ENCODE measurements around the gene FHAD1.
A peak's percentile ranks its signal among the peaks of the same experiment; 100 is the strongest.
"Not testable (repeated sequence)": the region's sequence is repeated elsewhere in the genome, so short reads cannot be mapped to it uniquely, and the experiment has no call there.

Gene FHAD1

GRCh38 chr1:15380601-15381508 is 133.8 kb downstream of the FHAD1 start:
- DNase-seq: no peak

DNA sequence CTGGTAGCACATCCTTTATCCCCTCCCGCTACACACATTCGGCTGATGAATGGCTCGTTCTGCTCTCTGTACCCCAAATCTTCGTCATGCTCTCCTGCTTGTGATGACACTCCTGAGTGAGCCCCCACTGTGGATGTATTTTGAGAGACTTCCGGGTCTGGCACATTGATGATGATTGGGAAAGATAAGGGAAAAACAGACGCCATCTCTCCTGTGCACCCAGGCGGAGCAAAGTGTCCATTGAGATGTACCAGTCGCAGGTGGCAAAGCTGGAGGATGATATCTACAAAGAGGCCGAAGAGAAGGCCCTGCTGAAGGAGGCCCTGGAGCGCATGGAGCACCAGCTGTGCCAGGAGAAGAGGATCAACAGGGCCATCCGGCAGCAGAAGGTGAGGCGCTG is 134.8 kb downstream of the FHAD1 start:
- peak in 1 of 2 experiments; percentile 64 for DNase-seq

DNA sequence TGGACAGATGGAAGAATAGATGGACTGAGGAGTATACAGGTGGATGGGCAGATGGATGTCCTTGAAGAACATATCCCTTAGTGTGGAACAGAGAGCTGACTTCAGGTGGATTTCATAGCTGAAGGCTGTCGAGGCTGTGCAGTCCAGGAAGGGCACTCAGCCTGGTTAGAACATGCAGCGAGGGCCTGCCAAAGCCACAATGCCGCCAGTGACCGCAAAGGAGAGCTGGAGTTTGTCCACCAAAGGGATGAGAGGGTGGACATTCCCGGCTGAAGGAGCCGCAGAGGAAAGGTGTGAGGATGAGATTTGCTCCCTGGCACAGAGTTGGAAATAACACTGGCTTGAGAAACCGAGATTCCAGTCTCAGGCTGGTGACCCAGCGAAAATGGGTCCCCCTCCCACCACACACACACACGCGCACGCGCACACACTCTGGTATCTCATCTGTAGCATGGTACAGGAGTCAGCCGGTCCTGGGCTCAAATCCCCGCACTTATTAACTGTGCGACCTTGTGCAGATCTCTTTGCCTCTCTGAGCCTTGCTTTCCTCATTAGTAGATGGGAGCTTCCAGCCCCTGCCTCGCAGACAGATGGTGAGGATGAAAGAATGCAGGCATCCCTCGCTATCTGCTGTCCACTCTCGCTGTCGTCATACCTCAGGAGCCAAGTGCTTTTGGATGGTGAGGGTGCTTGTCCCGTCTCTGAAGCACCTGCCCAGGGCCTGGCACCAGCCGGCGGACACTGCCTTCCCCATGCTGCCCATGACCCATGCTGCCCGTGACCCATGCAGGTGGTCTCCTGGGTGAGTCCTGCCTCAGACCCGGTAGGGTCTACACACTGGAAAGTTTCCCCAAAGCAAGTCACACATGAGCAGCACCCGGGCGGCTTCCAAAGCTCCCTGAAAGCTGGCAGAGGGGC is 135.8 kb downstream of the FHAD1 start:
- DNase-seq: peak in 1 of 2 experiments; percentile 3

DNA sequence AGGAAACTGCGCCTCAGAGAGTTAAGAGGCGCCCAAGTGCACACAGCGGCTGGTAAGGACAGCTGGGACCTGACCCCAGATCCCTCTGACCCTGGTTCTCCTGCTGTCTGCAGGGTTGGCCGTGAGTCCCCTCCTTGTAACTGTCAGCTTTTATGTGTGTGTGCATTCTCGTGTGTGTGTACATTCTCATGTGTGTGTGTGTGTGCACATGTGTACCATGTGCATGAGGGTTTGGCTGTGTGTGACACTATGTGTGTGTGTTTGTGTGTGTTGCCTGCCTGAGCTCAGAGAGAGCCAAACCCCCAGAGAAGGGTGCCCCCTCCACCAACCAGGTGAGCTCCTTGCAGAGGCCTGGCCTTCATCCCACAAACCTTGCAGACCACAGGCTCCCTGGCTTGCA is 136.8 kb downstream of the FHAD1 start:
- DNase-seq: no peak

DNA sequence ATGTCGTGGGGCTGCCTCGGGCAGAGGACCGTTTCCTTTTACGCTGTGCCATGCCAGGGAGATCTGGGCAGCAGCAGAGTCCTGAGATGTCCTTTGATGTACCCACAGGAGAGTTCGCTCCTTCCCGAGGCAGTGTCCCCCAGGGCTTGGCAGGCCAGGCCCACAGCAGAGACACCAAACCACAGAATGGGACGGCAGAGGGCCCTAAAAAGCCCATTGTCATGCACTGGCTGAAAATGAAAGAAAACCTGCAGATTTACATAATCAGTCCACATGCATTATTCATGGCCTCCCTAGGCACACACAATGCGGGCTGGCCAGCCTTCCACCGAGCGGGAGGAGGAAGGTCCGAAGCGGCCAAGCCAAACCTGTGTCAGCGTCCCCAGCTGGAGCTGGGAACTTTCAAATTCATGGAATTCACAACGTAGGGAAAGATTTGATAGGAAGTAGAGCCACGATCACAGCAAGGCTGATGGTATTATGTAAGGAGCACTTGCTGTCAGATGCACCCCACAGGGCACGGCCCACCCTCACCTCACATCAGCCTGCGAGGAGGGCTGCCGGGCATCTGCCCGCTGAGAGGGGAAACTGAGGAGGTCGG is 137.4 kb downstream of the FHAD1 start:
- DNase-seq: no peak

DNA sequence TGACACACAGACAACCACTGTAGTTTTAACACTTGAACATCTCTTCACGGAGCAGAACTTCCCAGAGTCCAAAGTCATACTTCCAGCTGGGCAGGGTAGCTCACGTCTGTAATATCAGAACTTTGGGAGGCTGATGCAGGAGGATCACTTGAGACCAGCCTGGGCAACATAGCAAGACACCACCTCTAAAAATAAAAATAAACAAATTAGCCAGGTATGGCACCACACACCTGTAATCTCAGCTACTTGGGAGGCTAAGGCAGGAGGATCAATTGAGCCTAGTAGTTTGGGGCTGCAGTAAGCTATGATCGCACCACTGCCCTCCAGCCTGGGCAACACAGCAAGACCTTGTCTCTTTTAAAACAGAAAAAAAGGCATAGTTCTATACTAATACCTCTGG is 138.4 kb downstream of the FHAD1 start:
- no peak for DNase-seq

DNA sequence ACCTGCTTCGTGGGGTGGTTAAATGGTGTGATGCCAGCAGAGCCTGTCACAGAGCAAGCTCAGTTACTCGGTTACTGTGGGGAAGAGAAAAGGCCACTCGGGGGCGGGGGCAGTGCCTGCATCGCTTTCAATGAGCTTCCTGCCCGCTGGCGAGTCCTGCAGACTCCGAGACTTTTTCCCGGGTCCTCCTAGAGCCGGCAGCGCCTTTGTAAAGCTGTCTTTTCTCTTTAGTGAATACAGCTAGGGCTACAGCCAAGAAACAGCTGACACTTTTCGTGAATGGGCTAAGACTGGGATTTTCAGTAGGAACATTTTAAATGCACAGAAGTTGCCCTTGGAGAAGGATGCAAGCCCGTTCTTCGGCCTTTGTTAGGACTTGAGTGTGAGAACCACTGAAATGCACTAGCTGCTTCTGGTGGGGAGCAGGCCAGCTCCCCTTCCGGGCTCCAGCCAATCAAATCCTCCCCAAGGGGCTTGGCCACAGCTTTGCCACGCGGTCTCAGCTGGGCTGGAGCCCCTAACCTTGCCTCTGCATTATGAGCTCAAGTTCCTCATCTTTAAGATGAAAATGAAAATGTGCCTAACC is 139.2 kb downstream of the FHAD1 start:
- no peak for DNase-seq

GRCh38 chr1:15388201-15388880 is 141.3 kb downstream of the FHAD1 start:
- DNase-seq: no peak

DNA sequence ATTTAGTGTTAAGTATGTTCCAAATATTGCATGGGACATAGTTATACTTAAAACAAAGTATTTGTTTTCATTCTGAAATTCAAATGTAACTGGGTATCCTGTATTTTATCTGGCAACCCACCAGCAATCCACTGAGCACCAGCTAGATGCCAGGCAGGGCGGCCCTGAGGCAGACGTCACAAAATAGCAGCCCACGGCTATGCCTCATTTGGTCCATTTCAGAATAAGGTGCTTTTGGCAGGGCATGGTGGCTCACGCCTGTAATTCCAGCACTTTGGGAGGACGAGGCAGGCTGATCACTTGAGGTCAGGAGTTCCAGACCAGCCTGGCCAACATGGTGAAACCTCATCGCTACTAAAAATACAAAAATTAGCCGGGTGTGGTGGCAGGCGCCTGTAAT is 142.8 kb downstream of the FHAD1 start:
- not testable (repeated sequence) for DNase-seq

- DNase-seq: no peak
Observed at GRCh38 chr1:15390667-15391066, 143.6 kb downstream of the FHAD1 start.

GRCh38 chr1:15391366-15391765 is 144.3 kb downstream of the FHAD1 start:
- no peak for DNase-seq

GRCh38 chr1:15393475-15394257 is 146.6 kb downstream of the FHAD1 start:
- DNase-seq: no peak

GRCh38 chr1:15394258-15394690 is 147.3 kb downstream of the FHAD1 start:
- no peak for DNase-seq

GRCh38 chr1:15397236-15397635 is 150.2 kb downstream of the FHAD1 start:
- DNase-seq: no peak

DNA sequence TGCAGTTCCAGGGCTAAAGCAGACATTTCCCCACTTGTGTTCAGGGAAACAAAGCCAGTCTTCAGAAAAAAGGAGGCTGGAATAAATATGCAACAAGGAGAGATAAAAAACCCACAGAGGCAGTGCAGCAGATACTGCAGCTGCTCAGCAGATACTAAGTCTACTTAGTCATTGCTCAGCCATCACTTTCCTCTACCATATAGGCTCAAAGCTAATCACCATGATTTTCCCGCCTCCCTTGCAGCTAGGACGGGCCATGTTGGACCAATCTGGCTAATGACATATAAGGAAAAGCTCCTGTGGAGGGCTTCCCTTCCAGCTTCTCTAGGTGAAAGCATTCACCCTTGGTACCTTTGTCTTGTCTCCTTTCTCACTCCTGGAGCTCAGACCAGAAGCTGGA is 152.7 kb downstream of the FHAD1 start:
- DNase-seq: no peak

DNA sequence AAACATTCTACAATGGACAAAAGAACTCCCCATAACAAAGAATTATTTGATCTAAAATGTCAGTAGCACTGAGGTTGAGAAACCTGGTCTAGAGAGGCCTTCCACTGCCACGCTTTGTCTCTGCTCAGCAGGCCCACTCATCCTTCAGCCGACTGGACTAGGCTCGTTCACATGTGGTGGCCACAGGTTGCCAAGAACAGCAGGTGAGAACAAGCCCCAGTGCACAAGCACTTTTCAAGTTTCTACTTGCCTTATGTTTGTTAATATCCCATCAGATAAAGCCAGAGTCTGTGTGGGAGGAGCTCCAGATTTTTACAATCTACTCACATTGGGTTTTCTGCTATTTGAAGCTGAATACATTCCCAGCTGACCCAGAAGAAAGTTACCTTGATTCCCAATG is 153.6 kb downstream of the FHAD1 start:
- DNase-seq: no peak

- DNase-seq: no peak
Observed at GRCh38 chr1:15401391-15402055, 154.5 kb downstream of the FHAD1 start.

DNA sequence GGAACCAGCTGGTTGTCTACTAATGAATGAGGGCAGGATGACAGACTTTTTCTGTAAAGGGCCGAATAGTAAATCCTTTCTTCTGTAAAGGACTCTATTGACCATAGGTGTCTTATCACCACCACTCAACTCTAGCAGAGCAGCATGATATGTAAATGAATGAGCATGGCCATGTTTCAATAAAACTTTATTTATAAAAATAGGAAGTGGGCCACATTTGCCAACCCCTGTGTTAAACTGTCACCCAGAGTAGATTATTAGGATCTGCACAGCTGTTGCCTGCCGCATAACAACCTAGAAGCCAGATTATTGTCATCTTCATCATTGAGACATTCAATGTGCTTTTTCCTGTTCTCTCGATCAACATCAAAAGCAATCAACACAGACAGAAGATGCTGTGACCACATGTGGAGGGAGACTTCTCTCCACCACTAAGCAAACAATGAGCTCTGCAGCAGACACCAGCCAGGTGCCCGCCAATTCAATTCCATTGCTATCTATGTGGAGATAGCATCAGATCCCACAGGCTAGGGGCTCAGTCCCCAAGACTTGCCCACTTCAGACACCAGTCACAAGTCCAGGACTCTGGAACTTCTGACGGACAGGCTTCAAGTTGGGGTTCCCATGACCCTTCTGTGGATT is 155.9 kb downstream of the FHAD1 start:
- DNase-seq: no peak

- DNase-seq: no peak
Observed at GRCh38 chr1:15403962-15404580, 157.0 kb downstream of the FHAD1 start.
